HT-29 (cell line): ENCODE measurements around the gene SNX8. TPM values are rescaled to one million over a fixed set of nuclear protein-coding genes. Genes with fewer than 3 reads are reported as not detected.

Source experiments
- DNase-seq: peaks from one replicate; pipeline ENCODE4 v3.0.0-alpha.2; 2015; ENCODE audit warnings: low spot score
- total RNA-seq: library from RNA; depleted of rRNA; stranded (reverse); fragments of >200 nt; shearing (Covaris generic); gene quantifications from 2 replicates; pipeline ENCODE4 v1.2.3, GENCODE V29; 2014

SNX8 gene
- total RNA-seq, 1 experiment from 2014 or later: 41.7 TPM

DNA sequence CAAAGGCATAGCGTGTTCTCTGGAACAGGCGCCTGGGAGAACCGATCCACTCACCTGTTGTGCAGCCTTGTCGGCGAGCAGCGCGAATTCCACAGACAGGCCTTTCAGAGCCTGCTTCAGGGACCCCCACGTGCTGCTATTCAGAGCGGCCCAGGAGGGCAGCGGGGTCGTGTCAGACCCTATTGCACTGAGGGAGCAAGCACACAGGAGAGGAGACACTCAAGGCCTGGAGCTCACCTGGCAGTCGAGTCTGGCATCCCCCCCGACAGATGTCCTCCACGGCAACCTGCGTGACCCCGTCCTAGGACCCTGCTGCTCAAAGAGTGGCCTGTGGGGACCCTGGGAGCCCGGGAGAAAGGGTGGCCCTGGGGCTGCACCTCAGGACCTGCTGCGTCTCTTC is 51.1 kb downstream of the SNX8 start:
- DNase-seq: no peak

- DNase-seq: no peak
Observed at GRCh38 chr7:2261611-2262010, 52.6 kb downstream of the SNX8 start.

GRCh38 chr7:2260820-2261219 is 53.4 kb downstream of the SNX8 start:
- DNase-seq: peak; percentile 83

DNA sequence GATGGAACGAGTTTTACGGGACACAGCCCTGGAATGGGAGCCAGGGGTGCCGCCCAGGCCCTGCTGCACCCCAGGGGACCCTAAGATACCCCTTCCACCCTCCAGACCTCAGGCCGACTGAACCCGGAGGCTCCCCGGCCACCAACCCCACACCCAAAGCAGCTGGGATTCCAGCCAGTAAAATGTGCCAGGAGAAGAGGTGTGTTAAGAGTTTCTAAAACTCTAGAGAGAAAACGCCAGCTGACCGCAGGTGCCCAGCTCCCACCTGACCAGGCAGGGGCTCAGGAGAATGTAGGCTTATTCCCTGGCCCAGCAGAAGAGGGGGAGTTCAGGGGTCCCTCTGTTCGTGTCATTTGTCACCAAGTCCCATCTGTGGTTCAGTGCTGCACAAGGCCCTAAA is 54.8 kb downstream of the SNX8 start:
- no peak for DNase-seq

- no peak for DNase-seq
Observed at GRCh38 chr7:2258661-2259365, 55.4 kb downstream of the SNX8 start.

DNA sequence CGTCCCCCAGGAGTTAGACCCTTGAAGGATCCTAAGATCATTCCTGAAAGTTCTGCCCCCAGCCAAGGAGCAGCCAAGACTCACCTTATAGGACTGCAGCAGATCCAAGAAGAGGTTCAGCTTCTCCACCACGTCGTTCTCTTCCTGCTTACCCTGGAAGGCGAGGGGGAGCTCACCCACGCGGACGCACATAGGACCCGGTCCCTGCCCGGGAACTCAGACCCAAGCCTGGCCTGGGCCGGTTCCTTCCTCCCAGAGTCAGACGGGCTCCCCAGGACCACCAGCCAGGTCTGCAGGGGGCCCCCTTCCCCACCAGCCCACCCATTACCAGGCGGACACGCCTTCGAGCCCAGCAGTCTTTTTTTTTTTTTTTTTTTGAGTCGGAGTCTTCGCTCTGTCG is 56.6 kb downstream of the SNX8 start:
- no peak for DNase-seq

- DNase-seq: no peak
Observed at GRCh38 chr7:2257046-2257551, 57.1 kb downstream of the SNX8 start.

GRCh38 chr7:2256306-2257045 is 57.8 kb downstream of the SNX8 start:
- DNase-seq: no peak

- no peak for DNase-seq
Observed at GRCh38 chr7:2255145-2256139, 58.8 kb downstream of the SNX8 start.

DNA sequence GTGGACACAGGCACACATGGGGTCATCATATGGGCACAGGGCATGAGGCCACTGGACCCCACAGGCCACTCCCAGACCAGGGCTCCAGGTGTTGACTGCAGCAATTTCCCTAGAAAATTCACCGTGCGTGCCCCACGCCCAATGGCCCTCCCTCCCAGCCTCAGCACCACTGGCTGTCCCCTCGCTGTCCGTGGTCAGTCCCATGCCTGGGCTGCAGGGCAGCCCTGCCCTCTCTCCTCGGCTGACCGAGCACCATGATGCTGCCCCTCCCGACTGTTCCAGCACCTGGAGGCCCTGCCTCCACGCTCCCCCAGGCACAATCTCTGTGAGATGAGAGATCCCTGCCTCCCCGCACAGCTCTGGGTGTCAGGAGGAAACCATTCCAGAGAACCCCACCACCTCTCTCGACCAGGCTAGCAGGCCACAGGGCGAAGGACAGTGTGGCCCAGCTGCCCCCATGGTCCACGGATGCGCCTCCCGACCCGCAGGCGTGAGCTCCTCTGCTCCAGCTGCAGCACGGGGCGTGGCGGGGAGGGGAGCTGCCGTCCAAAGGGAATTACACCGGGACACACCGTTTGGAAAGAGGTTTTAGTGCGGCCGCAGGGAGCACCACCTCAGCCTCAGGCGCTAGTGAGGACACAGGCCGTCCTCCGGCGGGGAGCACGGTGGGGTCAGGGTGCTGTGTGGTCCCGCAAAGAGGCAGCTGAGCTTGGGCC is 59.7 kb downstream of the SNX8 start:
- DNase-seq: no peak

DNA sequence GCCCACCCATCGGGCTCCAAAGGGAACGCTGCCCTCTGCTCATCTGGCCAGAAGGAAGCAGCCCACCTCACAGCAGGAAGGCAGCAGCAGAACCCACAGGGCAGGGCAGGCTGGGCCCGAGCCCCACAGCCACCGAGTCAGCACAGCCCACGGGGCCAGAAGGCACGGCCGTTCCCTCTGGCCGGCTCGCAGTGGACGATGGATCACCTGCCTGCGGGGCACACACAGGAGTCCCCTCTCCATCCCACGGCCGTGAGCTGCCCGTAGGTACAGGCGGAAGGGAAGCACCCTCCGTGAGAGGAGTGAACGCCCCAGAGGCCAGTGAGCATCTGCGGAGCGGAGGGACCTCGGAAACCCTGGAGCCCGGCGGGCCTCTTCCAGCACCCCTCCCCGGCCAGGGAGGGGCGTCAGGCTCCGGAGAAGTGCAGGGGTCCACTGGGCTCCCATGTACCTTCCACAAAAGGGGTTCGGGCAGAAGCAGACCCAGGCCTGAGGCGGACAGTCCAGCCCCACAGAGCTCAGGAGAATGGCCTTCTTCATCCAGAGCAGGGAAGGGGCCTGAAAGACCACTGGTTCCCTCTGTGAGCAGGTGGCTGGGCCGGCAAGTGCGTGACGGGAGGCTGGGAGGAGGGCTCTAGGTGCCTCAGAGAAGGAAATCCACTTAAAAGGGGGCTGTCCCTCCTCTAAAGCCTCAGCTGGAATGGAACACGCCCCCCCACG is 60.6 kb downstream of the SNX8 start:
- no peak for DNase-seq

GRCh38 chr7:2253021-2253420 is 61.2 kb downstream of the SNX8 start:
- no peak for DNase-seq

DNA sequence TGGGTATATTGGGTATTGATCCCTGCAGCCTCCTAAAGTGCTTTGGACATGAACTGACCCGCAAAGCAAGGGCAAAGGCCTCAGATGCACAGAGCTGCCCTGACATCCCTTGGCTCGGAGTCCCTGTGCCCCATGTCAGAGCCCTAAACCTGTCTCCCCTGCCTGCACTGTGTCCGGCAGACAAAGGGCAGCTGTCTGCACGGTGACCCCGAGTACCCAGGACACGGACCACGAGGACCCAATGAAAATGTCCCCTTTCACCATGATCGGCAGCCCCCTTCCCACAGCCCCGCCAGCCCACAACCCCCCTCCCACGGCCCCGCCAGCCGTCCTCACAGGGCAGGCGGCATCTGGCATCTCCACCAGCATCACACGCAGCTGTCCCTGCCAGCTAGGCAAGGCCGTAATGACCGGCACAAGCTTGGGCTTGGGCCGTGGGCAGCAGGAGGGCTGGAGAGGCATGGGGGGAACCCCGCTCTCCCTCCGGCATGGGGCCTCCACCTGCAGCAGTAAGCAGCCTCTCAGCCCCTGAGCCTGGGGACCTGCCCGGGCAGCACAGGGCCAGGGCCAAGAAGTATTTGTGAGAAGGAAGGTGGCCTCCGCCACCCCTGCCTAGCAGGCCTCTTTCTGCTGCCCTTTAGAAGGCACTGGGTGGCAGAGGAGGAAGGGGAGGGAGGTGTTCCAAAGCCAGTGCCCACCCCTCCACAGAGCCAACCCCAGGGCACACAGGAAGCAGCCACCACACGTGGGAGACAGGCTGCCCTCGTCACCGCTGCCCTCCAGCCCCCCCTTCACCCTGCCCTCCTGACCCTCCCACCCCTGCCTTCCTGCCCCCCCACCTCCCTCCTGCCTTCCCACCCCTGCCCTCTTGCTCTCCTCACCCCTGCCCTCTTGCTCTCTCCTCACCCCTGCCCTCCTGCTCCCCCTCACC is 62.1 kb downstream of the SNX8 start:
- no peak for DNase-seq

GRCh38 chr7:2251381-2251780 is 62.9 kb downstream of the SNX8 start:
- DNase-seq: no peak

DNA sequence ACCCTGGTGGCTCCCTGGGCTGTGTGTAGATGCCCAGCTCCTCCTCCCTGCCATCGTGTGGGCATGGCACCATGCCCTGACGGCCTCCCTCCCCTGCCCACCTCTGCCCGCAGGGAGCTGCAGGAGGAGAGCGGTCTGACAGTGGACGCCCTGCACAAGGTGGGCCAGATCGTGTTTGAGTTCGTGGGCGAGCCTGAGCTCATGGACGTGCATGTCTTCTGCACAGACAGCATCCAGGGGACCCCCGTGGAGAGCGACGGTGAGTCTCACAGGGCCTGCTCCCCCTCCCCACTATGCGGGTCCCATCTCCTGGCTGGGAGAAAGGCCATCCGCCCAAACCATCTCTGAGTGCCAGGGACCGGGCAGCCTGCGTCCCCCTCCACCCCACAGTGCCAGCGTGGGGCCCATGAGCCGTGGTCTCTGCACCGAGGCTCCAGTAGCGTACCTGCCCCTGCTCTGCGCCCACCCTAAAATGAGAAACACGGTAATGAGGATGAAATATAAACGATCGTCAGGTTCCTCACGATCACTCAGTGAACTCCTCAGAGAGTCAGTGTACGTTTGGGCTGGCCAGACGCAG is 64.4 kb downstream of the SNX8 start:
- DNase-seq: no peak

DNA sequence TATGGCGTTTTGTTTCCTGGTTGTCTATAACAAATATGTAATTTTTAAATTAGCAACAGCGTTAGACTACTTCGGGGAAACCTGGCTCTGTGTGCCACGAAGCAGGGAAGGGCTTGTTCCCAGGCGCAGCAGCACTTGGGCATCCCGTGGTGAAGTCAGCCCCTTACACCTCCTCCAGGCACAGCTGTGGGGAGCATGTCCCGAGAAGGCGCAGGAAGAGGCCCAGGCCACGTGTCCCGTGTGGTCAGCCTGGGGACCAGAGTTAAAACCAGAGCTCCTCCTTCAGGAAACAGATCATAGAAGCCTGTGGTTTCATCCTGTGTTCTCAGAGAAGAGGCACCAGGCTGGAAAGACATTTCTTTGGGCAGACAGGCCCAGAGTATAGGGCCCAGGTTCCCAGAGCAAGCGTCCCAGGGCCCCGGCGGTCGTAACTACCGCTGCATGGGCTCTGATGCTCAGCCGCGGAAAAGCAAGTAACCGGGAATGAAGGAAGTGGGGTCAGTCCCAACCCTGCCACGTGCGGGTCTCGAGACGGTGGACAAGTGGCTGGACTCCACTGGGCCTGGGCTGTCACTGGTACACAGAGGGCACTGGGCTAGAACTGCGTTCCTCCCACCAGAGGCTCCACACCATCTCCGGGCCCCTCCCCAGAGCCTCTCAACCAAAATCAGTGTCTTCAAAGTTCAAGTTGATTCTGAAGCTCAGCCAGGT is 65.1 kb downstream of the SNX8 start:
- peak; percentile 77 for DNase-seq

- DNase-seq: no peak
Observed at GRCh38 chr7:2247141-2247995, 66.9 kb downstream of the SNX8 start.
